ENCODE results near the gene WDFY2.

The WDFY2 gene

DNA sequence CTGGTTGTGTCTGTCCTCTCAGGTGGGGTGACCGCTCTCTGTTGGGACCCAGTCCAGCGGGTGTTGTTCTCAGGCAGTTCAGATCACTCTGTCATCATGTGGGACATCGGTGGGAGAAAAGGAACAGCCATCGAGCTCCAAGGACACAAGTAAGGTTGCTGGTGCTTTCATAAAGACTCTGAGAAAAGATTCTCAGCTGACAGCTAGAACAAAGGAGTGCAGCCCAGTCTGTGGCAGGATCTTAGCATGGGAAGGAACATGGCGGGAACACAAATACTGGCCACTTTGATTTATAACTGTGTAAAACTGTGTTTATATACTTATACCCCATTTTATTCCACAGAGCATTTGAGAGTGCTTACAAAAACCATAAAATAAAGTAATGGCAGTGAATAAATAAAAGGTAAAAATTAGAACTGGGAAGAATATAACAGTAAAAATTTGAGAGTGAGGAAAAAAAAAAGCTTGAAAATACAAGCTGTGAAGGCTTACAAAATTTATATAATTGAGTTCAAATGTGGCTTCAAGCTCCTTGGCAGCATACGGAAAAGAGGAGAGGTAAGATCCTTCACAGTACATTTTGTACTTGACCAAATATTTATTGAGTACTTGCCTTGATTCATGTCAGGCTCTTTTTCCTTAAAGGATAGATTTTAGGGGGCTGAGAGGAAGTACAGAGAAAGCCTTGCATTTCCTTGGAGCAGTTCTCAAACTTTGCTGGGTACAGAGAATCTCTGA lies 154.9 kb downstream of the WDFY2 start:
- no peak for DNase-seq (ENCODE audit: low read depth)

DNA sequence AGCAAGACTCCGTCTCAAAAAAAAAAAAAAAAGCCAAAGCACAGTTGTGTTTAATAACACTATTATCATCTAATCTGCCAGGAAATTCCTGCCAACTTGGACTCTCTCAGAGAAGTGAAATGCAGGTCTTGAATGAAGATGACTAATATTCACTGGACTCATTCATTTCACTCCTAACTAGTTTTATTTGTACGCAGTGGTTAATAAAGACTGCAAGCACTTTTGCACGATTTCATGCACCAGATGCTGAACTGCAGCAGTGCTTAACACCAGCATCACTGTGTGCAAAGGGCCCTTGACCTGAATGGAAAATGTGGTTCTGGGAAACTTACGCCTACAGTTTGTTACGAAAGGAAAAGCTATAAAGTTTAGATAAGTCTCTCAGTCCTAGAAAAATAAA lies 156.4 kb downstream of the WDFY2 start:
- DNase-seq (ENCODE audit: low read depth) = no peak

DNA sequence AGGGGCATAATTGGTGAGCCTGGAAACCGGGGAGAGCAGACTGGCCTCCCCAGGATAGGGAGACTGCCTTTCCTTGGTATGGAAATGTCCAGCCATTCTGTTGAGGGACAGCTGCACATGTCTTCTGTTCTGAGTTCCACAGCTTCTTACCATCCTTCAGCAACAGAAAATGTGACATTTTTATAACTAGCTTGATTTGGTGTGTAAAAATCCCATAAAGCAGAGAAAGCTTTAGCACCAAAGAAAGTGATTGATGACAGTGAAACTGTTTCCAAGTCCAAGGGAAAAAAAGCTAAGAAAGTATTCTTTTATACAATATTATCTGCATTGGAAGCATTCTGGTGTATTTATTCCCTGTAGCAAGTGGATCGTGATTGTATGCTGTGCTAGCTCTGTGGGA lies 157.8 kb downstream of the WDFY2 start:
- no peak for DNase-seq (ENCODE audit: low read depth)

DNA sequence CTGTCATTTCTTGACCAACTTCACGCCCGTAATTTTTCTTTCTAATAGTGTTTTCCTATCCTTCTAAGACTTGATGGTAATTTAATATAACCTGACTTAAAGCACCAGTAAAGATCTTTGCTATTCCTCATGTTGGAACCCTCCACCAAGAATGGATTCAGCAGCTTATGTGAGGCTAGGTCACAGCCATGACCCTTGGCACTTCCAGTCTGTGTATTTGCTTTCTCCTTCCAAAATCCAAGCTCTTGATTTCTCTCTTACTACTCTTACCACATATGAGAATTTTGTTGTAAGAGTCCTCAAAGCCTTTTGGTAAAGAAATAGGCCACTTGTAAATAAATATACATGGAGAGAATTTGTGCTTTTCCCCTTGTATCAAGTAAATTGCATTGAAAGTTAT lies 158.3 kb downstream of the WDFY2 start:
- DNase-seq (ENCODE audit: low read depth) = no peak

GRCh38 chr13:51745243-51745642 lies 161.0 kb downstream of the WDFY2 start:
- no peak for DNase-seq (ENCODE audit: low read depth)

DNA sequence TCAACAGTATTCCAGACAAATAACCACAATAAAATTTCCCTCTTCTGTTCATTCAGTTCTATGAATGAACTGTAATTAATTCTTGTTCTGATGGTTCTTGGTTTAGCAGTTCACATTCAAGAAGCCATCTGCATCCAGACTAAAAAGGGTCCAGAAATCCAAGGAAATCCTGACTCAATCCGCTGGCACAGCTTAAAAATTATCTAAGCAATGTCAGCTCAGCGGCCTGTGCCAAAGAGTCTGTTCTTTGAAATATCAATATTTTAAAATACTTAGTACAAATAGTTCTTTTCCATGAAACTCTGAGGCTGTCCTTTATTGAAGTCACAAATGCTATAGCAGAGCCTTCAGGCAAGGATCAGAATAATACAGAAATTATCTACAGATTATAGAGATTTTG lies 162.5 kb downstream of the WDFY2 start:
- DNase-seq (ENCODE audit: low read depth) = no peak

- no peak for DNase-seq (ENCODE audit: low read depth)
Measured at GRCh38 chr13:51747438-51748434, 163.5 kb downstream of the WDFY2 start.

- DNase-seq (ENCODE audit: low read depth) = no peak
Measured at GRCh38 chr13:51756651-51757050, 172.4 kb downstream of the WDFY2 start.

- DNase-seq (ENCODE audit: low read depth) = no peak
Measured at GRCh38 chr13:51758691-51759090, 174.4 kb downstream of the WDFY2 start.

DNA sequence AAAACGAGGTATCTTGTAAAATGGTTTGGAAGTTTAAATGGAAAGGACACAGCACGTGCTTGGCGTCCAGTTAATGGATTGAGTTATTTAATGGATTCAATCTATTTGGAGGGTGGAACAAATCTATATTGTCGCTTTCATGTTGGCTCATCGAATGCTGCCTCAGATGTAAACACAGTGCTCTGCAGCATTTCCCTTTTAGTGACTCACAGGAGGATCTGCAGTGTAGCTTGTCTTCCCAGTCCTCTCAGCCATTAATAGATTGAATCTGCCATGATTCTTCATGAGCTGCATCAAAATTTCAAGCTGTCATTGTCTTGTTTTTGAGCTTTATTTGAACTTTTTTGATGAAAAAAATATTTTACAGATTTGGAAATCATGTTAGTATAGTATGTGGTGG lies 175.0 kb downstream of the WDFY2 start:
- no peak for DNase-seq (ENCODE audit: low read depth)

GRCh38 chr13:51760592-51760991 lies 176.3 kb downstream of the WDFY2 start:
- no peak for DNase-seq (ENCODE audit: low read depth)

DNA sequence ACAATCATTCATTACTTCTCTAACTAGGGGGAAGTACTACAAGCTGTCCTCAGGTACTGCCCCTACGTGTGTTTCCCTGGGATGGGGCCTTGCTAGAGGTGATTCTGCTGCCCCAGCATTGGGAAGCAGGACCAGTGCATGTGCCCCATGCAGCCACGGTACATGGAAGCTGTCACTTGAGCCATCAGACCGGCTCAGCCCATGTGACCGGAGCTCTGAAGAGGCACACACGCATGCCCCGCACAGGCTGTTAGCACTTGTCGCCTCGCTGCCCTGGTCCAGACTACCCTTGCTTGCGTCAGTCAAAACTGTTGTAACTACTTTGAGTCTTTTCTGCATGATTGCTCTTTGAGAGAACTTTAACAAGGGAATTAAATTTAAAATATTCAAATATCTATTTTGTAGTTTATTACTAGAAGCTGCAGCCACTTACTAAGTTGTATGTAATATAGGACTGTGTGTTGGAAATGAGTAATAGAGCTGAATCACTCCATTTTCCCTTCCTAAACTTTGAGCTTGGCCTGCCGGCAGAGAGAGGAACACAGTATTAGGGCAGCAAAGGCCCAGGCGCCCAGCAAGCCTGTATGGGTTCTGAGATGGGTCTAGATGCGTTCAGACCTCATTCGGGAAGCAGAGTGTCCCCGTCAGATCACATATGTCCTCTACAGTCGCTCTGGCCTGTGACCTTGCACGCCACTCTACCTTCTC lies 177.5 kb downstream of the WDFY2 start:
- no peak for DNase-seq (ENCODE audit: low read depth)

DNA sequence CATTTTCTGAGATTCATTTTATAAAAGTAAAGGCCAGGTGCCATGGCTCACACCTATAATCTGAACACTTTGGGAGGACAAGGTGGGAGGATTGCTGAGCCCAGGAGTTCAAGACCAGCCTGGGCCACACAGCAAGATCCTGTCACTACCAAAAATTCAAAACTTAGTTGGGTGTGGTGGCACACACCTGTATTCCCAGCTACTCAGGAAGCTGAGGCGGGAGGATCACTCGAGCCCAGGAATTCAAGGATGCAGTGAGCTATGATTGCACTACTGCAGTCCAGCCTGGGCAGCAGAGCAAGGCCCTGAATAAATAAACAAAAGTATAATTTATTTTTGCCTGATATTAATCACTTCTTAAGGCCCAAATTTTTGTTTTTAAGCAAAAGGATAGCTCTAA lies 179.2 kb downstream of the WDFY2 start:
- DNase-seq (ENCODE audit: low read depth) = no peak

GRCh38 chr13:51764184-51765141 lies 180.2 kb downstream of the WDFY2 start:
- DNase-seq (ENCODE audit: low read depth) = peak; percentile 19

- DNase-seq (ENCODE audit: low read depth) = no peak
Measured at GRCh38 chr13:51765142-51765515, 180.9 kb downstream of the WDFY2 start.

- no peak for DNase-seq (ENCODE audit: low read depth)
Measured at GRCh38 chr13:51767100-51767499, 182.8 kb downstream of the WDFY2 start.

DNA sequence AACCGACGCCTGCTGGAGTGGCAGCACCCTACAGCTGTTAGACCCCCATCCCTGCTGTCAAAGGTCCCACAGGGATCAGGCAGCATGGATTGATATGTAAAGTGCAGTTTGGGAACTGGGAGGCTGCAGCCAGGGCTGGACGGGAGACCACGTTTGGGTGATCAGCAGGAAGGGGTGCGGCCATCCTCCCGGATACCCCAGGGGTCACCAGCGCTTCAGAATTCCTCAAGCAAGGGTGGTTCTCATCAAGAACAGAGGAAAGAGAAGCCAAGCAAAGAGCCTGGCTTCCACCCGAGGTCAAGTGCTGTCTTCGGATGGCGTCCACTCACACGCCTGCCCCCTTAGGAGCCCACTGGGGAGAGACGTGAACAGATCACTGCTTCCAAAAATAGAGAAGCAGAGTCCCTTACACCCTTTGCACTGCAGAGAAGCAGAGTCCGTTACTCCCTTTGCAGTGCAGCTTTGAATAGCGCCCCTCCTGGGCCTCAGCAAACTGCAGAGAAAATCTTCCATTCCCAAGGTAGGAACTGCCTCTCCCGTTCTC lies 184.2 kb downstream of the WDFY2 start:
- no peak for DNase-seq (ENCODE audit: low read depth)

- DNase-seq (ENCODE audit: low read depth) = no peak
Measured at GRCh38 chr13:51768976-51769375, 184.7 kb downstream of the WDFY2 start.

DNA sequence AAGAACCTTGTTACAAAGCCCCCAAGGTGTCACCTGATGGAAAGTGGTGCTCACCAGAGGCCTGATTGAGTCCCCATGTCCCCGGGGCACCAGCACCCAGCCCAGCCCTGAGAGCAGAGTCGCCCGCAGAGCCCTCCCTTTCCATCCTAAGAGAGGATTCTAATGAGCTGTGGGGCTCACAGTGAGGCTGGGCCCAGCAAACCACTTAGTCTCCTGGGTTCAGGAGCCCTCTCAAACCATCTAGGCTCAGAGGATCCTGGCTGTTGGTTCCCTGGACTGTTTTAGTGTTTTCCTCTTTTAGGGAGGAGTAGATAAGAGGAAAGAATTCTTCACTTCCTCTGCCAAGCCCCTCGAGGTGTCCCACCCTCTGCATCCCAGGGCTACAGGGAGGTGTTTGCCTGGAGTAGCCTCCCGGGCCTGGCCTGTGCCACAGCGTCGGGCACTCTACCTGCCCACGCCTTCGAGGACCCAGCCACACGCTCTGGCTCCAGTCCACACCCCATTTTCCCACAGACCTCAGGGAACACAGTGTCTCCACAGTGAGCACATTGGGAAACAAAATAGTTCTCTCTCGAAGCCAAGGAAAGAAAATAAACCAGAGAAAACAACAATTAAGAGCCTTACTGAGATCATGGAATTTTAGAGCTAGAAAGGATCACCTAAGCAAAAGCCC lies 185.3 kb downstream of the WDFY2 start:
- no peak for DNase-seq (ENCODE audit: low read depth)

- DNase-seq (ENCODE audit: low read depth) = no peak
Measured at GRCh38 chr13:51770160-51770559, 185.9 kb downstream of the WDFY2 start.

Data from stimulated activated CD8-positive, alpha-beta memory T cell treated with anti-CD3 and anti-CD28 coated beads, Interleukin-12 subunit alpha, Interleukin-12 subunit beta, amount 100 ng/mL, for 1 hour (primary cell).